Measurements from ENCODE around the gene INTS3. TPM values are rescaled to one million over a fixed set of nuclear protein-coding genes. Genes with fewer than 3 reads are reported as not detected.

The INTS3 gene
- total and polyA plus RNA-seq, 8 donors: 13.5 to 56.2 (median 20.0) TPM

GRCh38 chr1:153794624-153795329, 66.9 kb downstream of the INTS3 start:
- DNase-seq (peak in 3 of 6 donors; percentile 9 to 51 (median 47)), FAIRE-seq (no peak), ATAC-seq (no peak)
- 60 to 66% methylated on average over 13 to 14 of the region's 14 CpGs for WGBS, 2 donors
- no peaks in the 10 kb centered on the region for H3K27me3 ChIP-seq
- TF ChIP-seq, protein P1, sequence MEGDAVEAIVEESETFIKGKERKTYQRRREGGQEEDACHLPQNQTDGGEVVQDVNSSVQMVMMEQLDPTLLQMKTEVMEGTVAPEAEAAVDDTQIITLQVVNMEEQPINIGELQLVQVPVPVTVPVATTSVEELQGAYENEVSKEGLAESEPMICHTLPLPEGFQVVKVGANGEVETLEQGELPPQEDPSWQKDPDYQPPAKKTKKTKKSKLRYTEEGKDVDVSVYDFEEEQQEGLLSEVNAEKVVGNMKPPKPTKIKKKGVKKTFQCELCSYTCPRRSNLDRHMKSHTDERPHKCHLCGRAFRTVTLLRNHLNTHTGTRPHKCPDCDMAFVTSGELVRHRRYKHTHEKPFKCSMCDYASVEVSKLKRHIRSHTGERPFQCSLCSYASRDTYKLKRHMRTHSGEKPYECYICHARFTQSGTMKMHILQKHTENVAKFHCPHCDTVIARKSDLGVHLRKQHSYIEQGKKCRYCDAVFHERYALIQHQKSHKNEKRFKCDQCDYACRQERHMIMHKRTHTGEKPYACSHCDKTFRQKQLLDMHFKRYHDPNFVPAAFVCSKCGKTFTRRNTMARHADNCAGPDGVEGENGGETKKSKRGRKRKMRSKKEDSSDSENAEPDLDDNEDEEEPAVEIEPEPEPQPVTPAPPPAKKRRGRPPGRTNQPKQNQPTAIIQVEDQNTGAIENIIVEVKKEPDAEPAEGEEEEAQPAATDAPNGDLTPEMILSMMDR (IDR thresholded peaks at IDR 0.05): no peak
- intact Hi-C loops (cut with DNase I): loop anchor here (5.0 to 10.0 kb wide), 3 partner anchors 150 to 193 kb away; partner anchors contain the start of genes RAB13 (in 2 of the 3) and DENND4B (in 1 of the 3)
- no peaks in the 10 kb centered on the region for H3K9me3 ChIP-seq
- H3K4me1 ChIP-seq: peaks cover 0 to 5% (median 0%) of the 10 kb centered on the region in 3 donors
- H3K27ac ChIP-seq: no peak overlapping the region
- no peak overlapping the region for H3K4me3 ChIP-seq
- no peaks in the 10 kb centered on the region for H3K36me3 ChIP-seq

GRCh38 chr1:153795330-153795837, 67.5 kb downstream of the INTS3 start:
- no peak for ATAC-seq
- Histone ChIP-seq H3K27ac (no peak overlapping the region), H3K4me1 (no peaks in the 10 kb centered on the region), H3K36me3 (no peaks in the 10 kb centered on the region), H3K4me3 (no peak overlapping the region), H3K9me3 (no peaks in the 10 kb centered on the region), H3K27me3 (no peaks in the 10 kb centered on the region)
- 72 to 77% methylated on average over 18 of the region's 18 CpGs for WGBS, 2 donors
- no peak for FAIRE-seq
- TF ChIP-seq, protein P1 (IDR thresholded peaks at IDR 0.05): no peak
- DNase-seq: peak in 1 of 6 donors; percentile 69
- intact Hi-C loops (cut with DNase I): loop anchor here (5.0 to 10.0 kb wide), 3 partner anchors 149 to 192 kb away; partner anchors contain the start of genes RAB13 (in 2 of the 3) and DENND4B (in 1 of the 3)

- TF ChIP-seq, protein P1 (IDR thresholded peaks at IDR 0.05): no peak
- intact Hi-C loops (cut with DNase I): loop anchor here (5.0 to 10.0 kb wide), 3 partner anchors 149 to 191 kb away; partner anchors contain the start of genes RAB13 (in 2 of the 3) and DENND4B (in 1 of the 3)
- Histone ChIP-seq H3K4me1 (no peaks in the 10 kb centered on the region), H3K36me3 (no peaks in the 10 kb centered on the region), H3K9me3 (no peaks in the 10 kb centered on the region), H3K4me3 (no peak overlapping the region), H3K27me3 (no peaks in the 10 kb centered on the region), H3K27ac (no peak overlapping the region)
- no peak for ATAC-seq
- no peak for FAIRE-seq
- 77 to 78% methylated on average over 9 of the region's 9 CpGs for WGBS, 2 donors
- DNase-seq: peak in 3 of 6 donors; percentile 11 to 51 (median 27)
Measured at GRCh38 chr1:153795934-153796785, 68.3 kb downstream of the INTS3 start.

DNA sequence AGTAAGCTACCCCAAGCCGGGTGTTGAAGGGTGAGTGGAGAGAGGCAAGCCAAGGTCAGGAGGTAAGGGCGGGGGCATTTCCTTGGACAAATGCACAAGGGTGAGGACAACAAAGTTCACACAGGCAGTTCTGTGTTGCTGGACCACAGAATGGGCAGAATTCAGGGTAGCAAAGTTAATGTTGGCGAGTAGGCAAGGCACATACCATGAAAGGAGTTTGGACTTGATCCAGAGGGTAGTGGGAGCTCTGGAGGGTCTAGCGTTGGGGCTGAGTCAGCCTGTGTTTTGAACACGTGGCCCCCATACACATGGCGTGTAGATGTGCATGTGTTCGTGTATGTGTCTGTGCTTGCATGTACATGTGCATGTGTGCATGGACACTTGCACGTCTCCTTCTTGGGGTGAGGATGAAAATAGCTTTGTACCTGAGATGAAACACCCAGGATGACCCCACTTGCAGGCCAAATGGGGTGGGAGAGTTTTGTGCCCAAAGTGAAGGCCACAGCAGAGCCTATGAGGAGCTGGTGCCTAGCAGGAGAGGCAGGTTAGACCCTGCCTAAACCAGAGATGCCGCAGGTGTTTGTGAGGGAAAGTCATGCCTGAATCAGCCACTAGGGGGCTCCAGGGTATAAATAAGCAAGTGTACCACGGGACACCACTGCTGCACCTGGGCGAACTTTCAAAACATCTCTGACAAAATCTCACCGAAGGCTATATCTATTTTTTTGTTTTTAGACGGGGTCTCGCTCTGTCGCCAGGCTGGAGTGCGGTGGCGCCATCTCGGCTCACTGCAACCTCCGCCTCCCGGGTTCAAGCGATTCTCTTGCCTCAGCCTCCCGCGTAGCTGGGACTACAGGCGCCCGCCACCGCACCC, 69.2 kb downstream of the INTS3 start:
- H3K4me1 ChIP-seq: no peaks in the 10 kb centered on the region
- H3K27ac ChIP-seq: no peak overlapping the region
- ATAC-seq (peak; percentile 81 to 94 (median 84)), FAIRE-seq (no peak), DNase-seq (peak; percentile 72 to 87 (median 82))
- H3K9me3 ChIP-seq: no peaks in the 10 kb centered on the region
- intact Hi-C loops (cut with DNase I): loop anchor here (5.0 to 10.0 kb wide), 3 partner anchors 148 to 190 kb away; partner anchors contain the start of genes RAB13 (in 2 of the 3) and DENND4B (in 1 of the 3)
- TF ChIP-seq, protein P1 (IDR thresholded peaks at IDR 0.05): peak; percentile 92 to 94 (median 94)
- H3K27me3 ChIP-seq: no peaks in the 10 kb centered on the region
- H3K36me3 ChIP-seq: no peaks in the 10 kb centered on the region
- H3K4me3 ChIP-seq: no peak overlapping the region
- WGBS, 2 donors: 47 to 50% methylated on average over 26 of the region's 26 CpGs

Measured in pancreas (tissue), 10 donors.